ENCODE measurements around the gene SLC25A45. TPM values are rescaled to one million over a fixed set of nuclear protein-coding genes. Genes with fewer than 3 reads are reported as not detected.

SLC25A45 gene
- total RNA-seq, 1 experiment from 2014 or later, result 1.9 TPM

GRCh38 chr11:65325435-65325834 is 57.0 kb downstream of the SLC25A45 start:
- DNase-seq (ENCODE audit: low read depth), result no peak

Other genes starting within 250 kb of the SLC25A45 start
- 10.1 and 11.2 TPM in 2 replicates for gene SYVN1, start 248.1 kb downstream of the SLC25A45 start, total RNA-seq (2014; rRNA removed; shearing (Covaris generic))
- not detected in 2 replicates for gene SPDYC, start 212.4 kb downstream of the SLC25A45 start, total RNA-seq (2014; rRNA removed; shearing (Covaris generic))
- gene CAPN1, start 200.7 kb downstream of the SLC25A45 start, total RNA-seq (2014; rRNA removed; shearing (Covaris generic)), result 90.6 and 105 TPM in 2 replicates
- 21.4 and 24.2 TPM in 2 replicates for gene POLA2, start 120.7 kb downstream of the SLC25A45 start, total RNA-seq (2014; rRNA removed; shearing (Covaris generic))
- gene CDC42EP2, start 67.8 kb downstream of the SLC25A45 start, total RNA-seq (2014; rRNA removed; shearing (Covaris generic)), result 35.3 and 42.7 TPM in 2 replicates
- 43.7 and 50.8 TPM in 2 replicates for gene DPF2, start 48.8 kb downstream of the SLC25A45 start, total RNA-seq (2014; rRNA removed; shearing (Covaris generic))
- 0.40 and 0.51 TPM in 2 replicates for gene TIGD3, start 27.9 kb downstream of the SLC25A45 start, total RNA-seq (2014; rRNA removed; shearing (Covaris generic))
- 26.4 and 32.1 TPM in 2 replicates for gene FRMD8, start 4.0 kb upstream of the SLC25A45 start, total RNA-seq (2014; rRNA removed; shearing (Covaris generic))
- gene NEAT1, start 40.2 kb upstream of the SLC25A45 start, total RNA-seq (2014; rRNA removed; shearing (Covaris generic)), result 7.9 and 12.9 TPM in 2 replicates
- 433 and 571 TPM in 2 replicates for gene MALAT1, start 116.4 kb upstream of the SLC25A45 start, total RNA-seq (2014; rRNA removed; shearing (Covaris generic))
- 66.6 and 67.0 TPM in 2 replicates for gene SCYL1, start 142.4 kb upstream of the SLC25A45 start, total RNA-seq (2014; rRNA removed; shearing (Covaris generic))
- gene LTBP3, start 175.7 kb upstream of the SLC25A45 start, total RNA-seq (2014; rRNA removed; shearing (Covaris generic)), result 6.2 and 6.5 TPM in 2 replicates
- gene ZNRD2, start 187.8 kb upstream of the SLC25A45 start, total RNA-seq (2014; rRNA removed; shearing (Covaris generic)), result 137 and 145 TPM in 2 replicates
- 34.6 and 45.1 TPM in 2 replicates for gene FAM89B, start 189.9 kb upstream of the SLC25A45 start, total RNA-seq (2014; rRNA removed; shearing (Covaris generic))
- gene EHBP1L1, start 193.4 kb upstream of the SLC25A45 start, total RNA-seq (2014; rRNA removed; shearing (Covaris generic)), result 65.5 and 74.4 TPM in 2 replicates
- gene KCNK7, start 213.2 kb upstream of the SLC25A45 start, total RNA-seq (2014; rRNA removed; shearing (Covaris generic)), result not detected in 2 replicates
- 43.7 and 60.3 TPM in 2 replicates for gene MAP3K11, start 231.6 kb upstream of the SLC25A45 start, total RNA-seq (2014; rRNA removed; shearing (Covaris generic))
- gene PCNX3, start 233.1 kb upstream of the SLC25A45 start, total RNA-seq (2014; rRNA removed; shearing (Covaris generic)), result 41.8 and 53.5 TPM in 2 replicates

Data from HT1080 (cell line).